CD14-positive monocyte (primary cell): ENCODE data around the gene MRPS35. TPM values are rescaled to one million over a fixed set of nuclear protein-coding genes. Genes with fewer than 3 reads are reported as not detected.

Experiments
- DNase-seq, 3 donors: peaks; one replicate each; pipeline ENCODE4 v3.0.0-alpha.2; 2011 to 2022
- H2AFZ ChIP-seq: 2 replicates; pipeline ENCODE4 v1.6.0; 2012; ENCODE audit warnings: mild to moderate bottlenecking, low read depth, low read length, inconsistent platforms; ENCODE audit not compliant: insufficient read depth, poor library complexity, severe bottlenecking
- H3K27ac ChIP-seq, 2 donors: 1 replicate in 1 of 2; 2 replicates in 1 of 2; pipeline ENCODE4 v1.5.1; 2012 to 2013; ENCODE audit warnings: low read length in 2 of 2, control low read depth in 1 of 2, inconsistent platforms in 1 of 2, low read depth in 1 of 2, mild to moderate bottlenecking in 1 of 2
- H3K27me3 ChIP-seq, 2 donors: one replicate each; pipeline versions ENCODE4 v1.6.0 to v1.6.1; 2011 to 2013; ENCODE audit warnings: low read length in 2 of 2; ENCODE audit not compliant: control insufficient read depth in 2 of 2, insufficient read depth in 2 of 2
- H3K36me3 ChIP-seq, 2 donors: replicated peaks in 1 of 2; 1 replicate in 1 of 2; 2 replicates in 1 of 2; pipeline versions ENCODE4 v1.5.1 to v1.6.1; 2012 to 2013; ENCODE audit warnings: low read length in 2 of 2, control low read depth in 1 of 2, inconsistent platforms in 1 of 2, mild to moderate bottlenecking in 1 of 2; ENCODE audit not compliant: insufficient read depth in 2 of 2, control insufficient read depth in 1 of 2
- H3K4me1 ChIP-seq, 2 donors: 1 replicate in 1 of 2; 2 replicates in 1 of 2; pipeline versions ENCODE4 v1.5.1 to v1.6.1; 2012 to 2013; ENCODE audit warnings: low read length in 2 of 2, control low read depth in 1 of 2, inconsistent platforms in 1 of 2, mild to moderate bottlenecking in 1 of 2, moderate library complexity in 1 of 2; ENCODE audit not compliant: insufficient read depth in 2 of 2, control insufficient read depth in 1 of 2
- H3K4me2 ChIP-seq: replicated peaks from 2 replicates; pipeline ENCODE3; 2012; ENCODE audit warnings: low read length, moderate library complexity, mild to moderate bottlenecking; ENCODE audit not compliant: poor library complexity, severe bottlenecking; ENCODE audit errors: extremely low read depth
- H3K4me3 ChIP-seq, 3 experiments: fragments of 200-600 bp in 1 of 3; sonication (generic) in 1 of 3; replicated peaks in 1 of 3; 1 replicate in 2 of 3; 2 replicates in 1 of 3; pipeline ENCODE4 v1.5.1; 2011 to 2013; ENCODE audit warnings: low read length in 3 of 3, mild to moderate bottlenecking in 3 of 3, control low read depth in 2 of 3, low read depth in 2 of 3, inconsistent platforms in 1 of 3, moderate library complexity in 1 of 3
- H3K79me2 ChIP-seq: 2 replicates; pipeline ENCODE4 v1.6.0; 2012; ENCODE audit warnings: mild to moderate bottlenecking, control low read depth, inconsistent platforms, low read length, moderate library complexity; ENCODE audit not compliant: insufficient read depth
- H3K9ac ChIP-seq: 2 replicates; pipeline ENCODE4 v1.6.0; 2017; ENCODE audit warnings: low read length, mild to moderate bottlenecking; ENCODE audit not compliant: insufficient read depth, poor library complexity, severe bottlenecking
- H3K9me3 ChIP-seq, 2 donors: replicated peaks in 1 of 2; 1 replicate in 1 of 2; 2 replicates in 1 of 2; pipeline versions ENCODE4 v1.5.1 to v1.6.1; 2012 to 2013; ENCODE audit warnings: low read length in 2 of 2, control low read depth in 1 of 2; ENCODE audit not compliant: control insufficient read depth in 1 of 2, insufficient read depth in 1 of 2
- H4K20me1 ChIP-seq: 2 replicates; pipeline ENCODE4 v1.6.0; 2012; ENCODE audit warnings: mild to moderate bottlenecking, low read length, control low read depth, moderate library complexity; ENCODE audit not compliant: insufficient read depth
- H3K27ac Mint-ChIP-seq, 7 donors: one replicate each; pipeline ENCODE4 v1.8.0; 2020; ENCODE audit warnings: mild to moderate bottlenecking in 7 of 7, mixed read lengths in 7 of 7, moderate library complexity in 6 of 7, inconsistent platforms in 2 of 7
- H3K27me3 Mint-ChIP-seq, 3 donors: one replicate each; pipeline ENCODE4 v1.8.0; 2021 to 2022; ENCODE audit warnings: low read depth in 3 of 3, mild to moderate bottlenecking in 3 of 3, mixed read lengths in 3 of 3, moderate library complexity in 3 of 3, inconsistent platforms in 1 of 3
- H3K36me3 Mint-ChIP-seq, 2 donors: one replicate each; pipeline ENCODE4 v1.8.0; 2020; ENCODE audit warnings: mixed read lengths in 2 of 2, inconsistent platforms in 1 of 2, mild to moderate bottlenecking in 1 of 2
- H3K4me1 Mint-ChIP-seq: one replicate; pipeline ENCODE4 v1.8.0; 2020; ENCODE audit warnings: mild to moderate bottlenecking, mixed read lengths
- H3K4me3 Mint-ChIP-seq, 2 donors: one replicate each; pipeline ENCODE4 v1.8.0; 2020; ENCODE audit warnings: mild to moderate bottlenecking in 2 of 2, mixed read lengths in 2 of 2, moderate library complexity in 1 of 2
- H3K9me3 Mint-ChIP-seq, 7 donors: one replicate each; pipeline ENCODE4 v1.8.0; 2020 to 2022; ENCODE audit warnings: mixed read lengths in 7 of 7, mild to moderate bottlenecking in 6 of 7, moderate library complexity in 6 of 7, inconsistent platforms in 2 of 7
- WGBS: methylation state at CpG from one replicate; pipeline ENCODE4 v1.1.5; 2013; ENCODE audit warnings: missing lambda C conversion rate; ENCODE audit not compliant: insufficient coverage; 5-methylcytosine and 5-hydroxymethylcytosine counted together
- intact Hi-C, 2 donors: fragments of 100-400 bp; cut with micrococcal nuclease; formaldehyde crosslinking; loops; one replicate each; pipeline versions ENCODE4 v1.15.0 to v1.15.1; 2023
- polyA plus RNA-seq, 3 donors: library from polyadenylated mRNA; depleted of rRNA in 1 of 3; unstranded in 2 of 3; stranded (reverse) in 1 of 3; fragments of 300-500 nt in 2 of 3; fragments of >200 nt in 1 of 3; fragmentation: Illumina TruSeq in 2 of 3; gene quantifications; 1 replicate in 2 of 3; 2 replicates in 1 of 3; pipeline ENCODE4 v1.2.3, GENCODE V29; 2012 to 2021
- TF ChIP-seq, protein P1 (sequence below): fragments of 200-600 bp; IDR thresholded peaks from one replicate; pipeline ENCODE4 v1.8.0; 2022; ENCODE audit warnings: antibody characterized with exemption, mild to moderate bottlenecking

The MRPS35 gene
- polyA plus RNA-seq, 3 donors: 16.6 to 51.8 (median 46.1) TPM

DNA sequence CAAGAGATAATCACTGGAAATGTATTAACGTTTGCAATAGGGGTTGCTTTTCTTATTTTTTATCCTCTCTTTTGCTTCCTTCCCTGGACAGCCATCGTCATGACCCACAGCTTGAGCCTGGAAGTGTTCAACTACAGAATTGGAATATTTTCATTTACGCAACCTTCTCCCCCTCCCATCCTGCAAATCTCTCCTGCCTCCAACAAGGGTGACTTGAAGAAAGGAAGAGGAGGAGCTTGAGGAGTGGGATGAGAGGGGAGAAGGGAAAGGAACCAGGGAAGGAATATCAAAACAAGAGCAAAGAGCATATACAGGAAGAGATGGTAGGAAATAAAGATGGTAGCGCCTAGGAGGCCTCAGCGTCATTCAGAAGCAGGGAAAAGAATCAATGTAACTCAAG, 71.0 kb downstream of the MRPS35 start:
- no peak overlapping the region for H3K9ac ChIP-seq
- no peak overlapping the region for H3K27ac ChIP-seq
- H3K4me3 ChIP-seq: no peak overlapping the region
- Mint-ChIP-seq H3K27me3 (peaks cover 3 to 4% (median 4%) of the 10 kb centered on the region in 3 donors), H3K36me3 (peaks cover 5 to 7% of the 10 kb centered on the region in 2 donors), H3K4me3 (no peak overlapping the region), H3K4me1 (peaks cover 44% of the 10 kb centered on the region), H3K27ac (peak overlapping the region in 1 of 7 donors; percentile 14), H3K9me3 (peaks cover 0 to 2% (median 0%) of the 10 kb centered on the region in 7 donors)
- no CpG with 5 or more reads among the region's 5 CpGs for WGBS
- H4K20me1 ChIP-seq: no peaks in the 10 kb centered on the region
- H3K4me2 ChIP-seq: no peak overlapping the region
- intact Hi-C loops: no loop called here
- TF ChIP-seq, protein P1, sequence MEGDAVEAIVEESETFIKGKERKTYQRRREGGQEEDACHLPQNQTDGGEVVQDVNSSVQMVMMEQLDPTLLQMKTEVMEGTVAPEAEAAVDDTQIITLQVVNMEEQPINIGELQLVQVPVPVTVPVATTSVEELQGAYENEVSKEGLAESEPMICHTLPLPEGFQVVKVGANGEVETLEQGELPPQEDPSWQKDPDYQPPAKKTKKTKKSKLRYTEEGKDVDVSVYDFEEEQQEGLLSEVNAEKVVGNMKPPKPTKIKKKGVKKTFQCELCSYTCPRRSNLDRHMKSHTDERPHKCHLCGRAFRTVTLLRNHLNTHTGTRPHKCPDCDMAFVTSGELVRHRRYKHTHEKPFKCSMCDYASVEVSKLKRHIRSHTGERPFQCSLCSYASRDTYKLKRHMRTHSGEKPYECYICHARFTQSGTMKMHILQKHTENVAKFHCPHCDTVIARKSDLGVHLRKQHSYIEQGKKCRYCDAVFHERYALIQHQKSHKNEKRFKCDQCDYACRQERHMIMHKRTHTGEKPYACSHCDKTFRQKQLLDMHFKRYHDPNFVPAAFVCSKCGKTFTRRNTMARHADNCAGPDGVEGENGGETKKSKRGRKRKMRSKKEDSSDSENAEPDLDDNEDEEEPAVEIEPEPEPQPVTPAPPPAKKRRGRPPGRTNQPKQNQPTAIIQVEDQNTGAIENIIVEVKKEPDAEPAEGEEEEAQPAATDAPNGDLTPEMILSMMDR: no peak
- no peaks in the 10 kb centered on the region for H3K36me3 ChIP-seq
- no peaks in the 10 kb centered on the region for H3K27me3 ChIP-seq
- no peak overlapping the region for H2AFZ ChIP-seq
- H3K79me2 ChIP-seq: peaks cover 40% of the 10 kb centered on the region
- peaks cover 28% of the 10 kb centered on the region in 2 donors for H3K4me1 ChIP-seq
- H3K9me3 ChIP-seq: no peaks in the 10 kb centered on the region
- no peak for DNase-seq

DNA sequence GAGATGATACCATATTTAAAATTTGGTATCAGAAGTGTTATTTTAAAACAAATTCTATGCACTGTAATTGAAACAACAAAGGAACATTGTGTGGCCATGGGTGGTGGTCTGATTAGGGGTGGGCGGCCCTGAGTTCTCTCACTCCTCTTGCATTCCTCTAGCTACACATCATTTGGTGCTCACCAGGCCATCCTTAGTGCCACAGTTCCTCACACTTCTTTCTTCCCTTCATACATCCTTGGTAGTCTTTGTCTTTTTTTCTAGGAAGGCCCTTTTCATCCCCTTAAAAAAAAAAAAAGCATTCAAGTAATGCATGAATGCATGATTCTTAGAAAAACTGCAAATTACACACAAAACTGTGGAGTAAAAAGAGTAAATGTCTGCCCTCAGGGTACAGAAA, 71.8 kb downstream of the MRPS35 start:
- Histone ChIP-seq H3K36me3 (no peaks in the 10 kb centered on the region), H3K79me2 (peaks cover 42% of the 10 kb centered on the region), H3K27me3 (no peaks in the 10 kb centered on the region), H3K9me3 (no peaks in the 10 kb centered on the region), H4K20me1 (no peaks in the 10 kb centered on the region), H3K27ac (no peak overlapping the region), H3K9ac (no peak overlapping the region), H3K4me1 (peaks cover 28% of the 10 kb centered on the region in 2 donors), H2AFZ (no peak overlapping the region), H3K4me2 (no peak overlapping the region), H3K4me3 (no peak overlapping the region)
- H3K9me3 Mint-ChIP-seq: peaks cover 0 to 2% (median 0%) of the 10 kb centered on the region in 7 donors
- intact Hi-C loops: no loop called here
- peaks cover 3 to 4% (median 4%) of the 10 kb centered on the region in 3 donors for H3K27me3 Mint-ChIP-seq
- DNase-seq: no peak
- peaks cover 5 to 7% of the 10 kb centered on the region in 2 donors for H3K36me3 Mint-ChIP-seq
- no peak overlapping the region for H3K27ac Mint-ChIP-seq
- no CpG with 5 or more reads among the region's 1 CpG for WGBS
- peak overlapping the region in 1 of 2 donors; percentile 20 for H3K4me3 Mint-ChIP-seq
- H3K4me1 Mint-ChIP-seq: peaks cover 44% of the 10 kb centered on the region
- TF ChIP-seq, protein P1: no peak
